Measurements from ENCODE around the gene CYP26B1. TPM values are rescaled to one million over a fixed set of nuclear protein-coding genes. Genes with fewer than 3 reads are reported as not detected.

Gene CYP26B1
- total and polyA plus RNA-seq, 2 experiments from 2014 or later, result 3.9 to 6.5 TPM

GRCh38 chr2:72081451-72081850 lies 66.2 kb downstream of the CYP26B1 start:
- H3K9me2 ChIP-seq (replicated peaks; ENCODE audit: insufficient read depth), result no peaks in the 10 kb centered on the region
- H3K27ac ChIP-seq, result no peak overlapping the region
- no peaks in the 10 kb centered on the region for H3K9me3 ChIP-seq (ENCODE audit: low read depth)
- H3K4me1 ChIP-seq (ENCODE audit: insufficient read depth), result peaks cover 6% of the 10 kb centered on the region
- no peak for DNase-seq (ENCODE audit: low spot score)
- no peak overlapping the region for H3K4me2 ChIP-seq
- H3K27me3 ChIP-seq, result peaks cover 10% of the 10 kb centered on the region
- H2AFZ ChIP-seq, result no peak overlapping the region
- H3K36me3 ChIP-seq (replicated peaks; ENCODE audit: insufficient read depth, low read depth), result no peaks in the 10 kb centered on the region
- H3K4me3 ChIP-seq, result no peak overlapping the region
- H3K79me2 ChIP-seq, result no peaks in the 10 kb centered on the region
- no peak for TF ChIP-seq EZH2phosphoT487 (IDR thresholded peaks at IDR 0.05; ENCODE audit: low read depth, severe bottlenecking, unreplicated experiment)
- TF ChIP-seq, protein P1, sequence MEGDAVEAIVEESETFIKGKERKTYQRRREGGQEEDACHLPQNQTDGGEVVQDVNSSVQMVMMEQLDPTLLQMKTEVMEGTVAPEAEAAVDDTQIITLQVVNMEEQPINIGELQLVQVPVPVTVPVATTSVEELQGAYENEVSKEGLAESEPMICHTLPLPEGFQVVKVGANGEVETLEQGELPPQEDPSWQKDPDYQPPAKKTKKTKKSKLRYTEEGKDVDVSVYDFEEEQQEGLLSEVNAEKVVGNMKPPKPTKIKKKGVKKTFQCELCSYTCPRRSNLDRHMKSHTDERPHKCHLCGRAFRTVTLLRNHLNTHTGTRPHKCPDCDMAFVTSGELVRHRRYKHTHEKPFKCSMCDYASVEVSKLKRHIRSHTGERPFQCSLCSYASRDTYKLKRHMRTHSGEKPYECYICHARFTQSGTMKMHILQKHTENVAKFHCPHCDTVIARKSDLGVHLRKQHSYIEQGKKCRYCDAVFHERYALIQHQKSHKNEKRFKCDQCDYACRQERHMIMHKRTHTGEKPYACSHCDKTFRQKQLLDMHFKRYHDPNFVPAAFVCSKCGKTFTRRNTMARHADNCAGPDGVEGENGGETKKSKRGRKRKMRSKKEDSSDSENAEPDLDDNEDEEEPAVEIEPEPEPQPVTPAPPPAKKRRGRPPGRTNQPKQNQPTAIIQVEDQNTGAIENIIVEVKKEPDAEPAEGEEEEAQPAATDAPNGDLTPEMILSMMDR (IDR thresholded peaks at IDR 0.05; ENCODE audit: poor library complexity), result no peak
- TF ChIP-seq EZH2 (IDR thresholded peaks at IDR 0.05; ENCODE audit: borderline replicate concordance), result no peak
- H4K20me1 ChIP-seq (ENCODE audit: insufficient read depth, poor library complexity, severe bottlenecking), result no peaks in the 10 kb centered on the region
- 94% methylated on average over 8 of the region's 8 CpGs for WGBS (ENCODE audit: low lambda C conversion rate, missing lambda C conversion rate)

- Histone ChIP-seq H4K20me1 (ENCODE audit: insufficient read depth, poor library complexity, severe bottlenecking) (no peaks in the 10 kb centered on the region), H3K4me3 (no peak overlapping the region), H3K36me3 (replicated peaks; ENCODE audit: insufficient read depth, low read depth) (no peaks in the 10 kb centered on the region), H3K4me1 (ENCODE audit: insufficient read depth) (peaks cover 6% of the 10 kb centered on the region), H3K27ac (no peak overlapping the region), H2AFZ (no peak overlapping the region), H3K9me2 (replicated peaks; ENCODE audit: insufficient read depth) (no peaks in the 10 kb centered on the region), H3K27me3 (peaks cover 10% of the 10 kb centered on the region), H3K79me2 (no peaks in the 10 kb centered on the region), H3K9me3 (ENCODE audit: low read depth) (no peaks in the 10 kb centered on the region), H3K4me2 (no peak overlapping the region)
- DNase-seq (ENCODE audit: low spot score), result no peak
- no peak for TF ChIP-seq EZH2phosphoT487 (IDR thresholded peaks at IDR 0.05; ENCODE audit: low read depth, severe bottlenecking, unreplicated experiment)
- TF ChIP-seq EZH2 (IDR thresholded peaks at IDR 0.05; ENCODE audit: borderline replicate concordance), result no peak
- TF ChIP-seq, protein P1 (IDR thresholded peaks at IDR 0.05; ENCODE audit: poor library complexity), result no peak
- 77% methylated on average over 3 of the region's 3 CpGs for WGBS (ENCODE audit: low lambda C conversion rate, missing lambda C conversion rate)
These were observed 67.1 kb downstream of the CYP26B1 start for GRCh38 chr2:72080286-72081145.
